ENCODE data around the gene RAB20. TPM values are rescaled to one million over a fixed set of nuclear protein-coding genes. Genes with fewer than 3 reads are reported as not detected.

Gene RAB20
- total RNA-seq, 1 donor from 2014 or later, result 0.77 TPM

Other genes starting within 250 kb of the RAB20 start
- 13.7 and 26.9 TPM in 2 replicates for gene NAXD, start 53.8 kb upstream of the RAB20 start, total RNA-seq
- gene CARS2, start 144.4 kb upstream of the RAB20 start, total RNA-seq, result 41.7 and 43.0 TPM in 2 replicates
- 12.5 and 16.6 TPM in 2 replicates for gene ING1, start 152.0 kb upstream of the RAB20 start, total RNA-seq